SW 1271 (cell line): ENCODE measurements around the gene WDR45B.
"Not testable (repeated sequence)": the region's sequence is repeated elsewhere in the genome, so short reads cannot be mapped to it uniquely, and the experiment has no call there.

Source experiments
- DNase-seq, 2 experiments: peaks; one replicate each; lab custom pipeline; 2025; lab: John Stamatoyannopoulos, UW

The WDR45B gene

GRCh38 chr17:82582709-82583108 lies 65.5 kb downstream of the WDR45B start:
- DNase-seq, result no peak

DNA sequence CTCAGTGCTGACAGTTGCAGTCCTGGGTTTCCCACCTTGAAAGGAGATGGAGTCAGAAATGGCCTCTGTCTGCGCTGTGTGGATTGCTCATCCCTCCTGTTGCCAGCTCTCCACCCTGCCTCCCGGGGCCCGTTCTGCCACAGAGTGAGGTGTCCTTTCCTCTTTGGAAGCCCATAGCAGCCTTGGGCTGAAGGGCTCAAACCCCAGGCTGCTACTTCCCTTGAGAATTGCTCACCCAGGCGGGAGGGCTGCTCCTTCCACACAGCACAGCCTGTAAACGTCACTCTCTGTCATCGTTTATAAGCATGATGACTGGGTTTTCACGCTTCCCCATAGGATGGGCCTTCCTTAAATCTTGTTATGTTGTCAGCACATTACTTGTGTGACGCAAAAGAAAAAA lies 66.0 kb downstream of the WDR45B start:
- no peak for DNase-seq

GRCh38 chr17:82579969-82580368 lies 68.3 kb downstream of the WDR45B start:
- not testable (repeated sequence) for DNase-seq

- no peak for DNase-seq
These were observed 70.9 kb downstream of the WDR45B start for GRCh38 chr17:82577300-82577699.

GRCh38 chr17:82575581-82576221 lies 72.5 kb downstream of the WDR45B start:
- not testable (repeated sequence) for DNase-seq

DNA sequence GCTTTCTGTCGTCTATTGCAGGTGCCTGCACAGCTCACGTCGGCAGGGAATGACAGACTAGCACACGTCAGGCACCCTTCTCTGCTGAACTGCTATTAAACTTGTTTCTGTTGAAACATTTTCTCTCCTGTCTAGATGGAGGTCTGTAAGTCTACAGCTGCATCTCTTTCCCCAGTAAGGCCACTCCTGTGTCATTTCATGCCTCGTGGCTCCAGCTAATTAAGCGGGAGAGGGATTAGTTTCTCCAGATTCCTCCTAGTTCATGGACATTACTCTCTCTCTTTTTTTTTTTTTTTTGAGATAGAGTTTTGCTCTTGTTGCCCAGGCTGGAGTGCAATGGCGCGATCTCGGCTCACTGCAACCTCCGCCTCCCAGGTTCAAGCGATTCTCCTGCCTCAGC lies 74.2 kb downstream of the WDR45B start:
- DNase-seq, result no peak

DNA sequence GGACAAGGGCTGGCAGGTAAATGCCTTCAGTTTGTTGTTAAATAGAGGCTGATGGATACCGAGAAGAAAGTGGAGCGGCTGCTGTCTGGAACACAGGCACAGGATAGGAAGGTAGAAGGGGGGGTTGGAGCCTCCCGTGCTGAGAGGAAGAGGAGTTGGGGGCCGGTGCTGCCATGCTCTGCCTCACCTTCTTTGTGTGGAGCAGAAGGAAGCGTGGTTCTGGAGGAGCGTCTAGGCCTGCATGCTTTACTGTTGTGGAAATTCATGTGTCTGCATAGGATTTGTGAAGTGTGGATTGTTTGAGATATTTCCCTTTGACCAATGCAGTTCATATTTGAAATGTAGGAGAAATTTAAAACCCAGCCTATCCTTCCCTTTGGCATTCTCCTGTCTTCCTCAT lies 76.4 kb downstream of the WDR45B start:
- no peak for DNase-seq

GRCh38 chr17:82570277-82570676 lies 78.0 kb downstream of the WDR45B start:
- no peak for DNase-seq

DNA sequence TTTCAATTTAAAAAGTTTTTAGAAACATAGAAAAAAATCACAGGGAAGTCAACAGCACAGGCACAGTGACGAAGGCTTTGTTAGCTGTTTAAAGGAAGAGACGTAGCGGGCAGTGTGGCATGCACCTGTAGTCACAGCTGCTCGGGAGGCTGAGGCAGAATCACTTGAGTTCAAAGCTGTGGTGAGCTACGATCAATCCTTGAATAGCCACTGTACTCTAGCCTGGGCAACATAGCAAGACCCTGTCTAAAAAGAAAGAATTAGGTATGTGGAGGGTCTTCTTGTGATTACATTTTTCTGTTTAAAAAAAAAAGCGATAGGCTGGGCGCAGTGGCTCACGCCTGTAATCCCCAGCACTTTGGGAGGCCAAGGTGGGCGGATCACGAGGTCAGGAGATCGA lies 78.6 kb downstream of the WDR45B start:
- no peak for DNase-seq

DNA sequence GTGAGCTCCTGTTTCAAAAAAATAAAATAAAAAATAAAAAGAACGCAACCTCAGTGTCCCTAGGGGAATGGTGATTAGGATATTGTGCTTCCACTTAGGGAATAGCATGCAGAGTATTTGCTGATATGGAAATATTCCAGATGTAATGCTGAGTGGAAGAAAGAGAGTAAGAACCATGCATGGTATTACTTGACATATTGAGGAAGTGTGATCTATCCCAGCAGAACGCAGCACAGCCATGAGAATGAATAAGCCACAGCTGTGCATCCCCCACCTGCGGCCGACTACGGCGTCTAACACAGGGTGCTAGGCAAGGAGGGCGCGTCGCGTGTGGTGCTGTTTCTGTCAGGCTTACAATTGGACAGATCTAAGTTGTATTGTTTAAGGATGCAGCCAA lies 79.2 kb downstream of the WDR45B start:
- no peak for DNase-seq

- no peak for DNase-seq
These were observed 81.0 kb downstream of the WDR45B start for GRCh38 chr17:82567286-82567685.

DNA sequence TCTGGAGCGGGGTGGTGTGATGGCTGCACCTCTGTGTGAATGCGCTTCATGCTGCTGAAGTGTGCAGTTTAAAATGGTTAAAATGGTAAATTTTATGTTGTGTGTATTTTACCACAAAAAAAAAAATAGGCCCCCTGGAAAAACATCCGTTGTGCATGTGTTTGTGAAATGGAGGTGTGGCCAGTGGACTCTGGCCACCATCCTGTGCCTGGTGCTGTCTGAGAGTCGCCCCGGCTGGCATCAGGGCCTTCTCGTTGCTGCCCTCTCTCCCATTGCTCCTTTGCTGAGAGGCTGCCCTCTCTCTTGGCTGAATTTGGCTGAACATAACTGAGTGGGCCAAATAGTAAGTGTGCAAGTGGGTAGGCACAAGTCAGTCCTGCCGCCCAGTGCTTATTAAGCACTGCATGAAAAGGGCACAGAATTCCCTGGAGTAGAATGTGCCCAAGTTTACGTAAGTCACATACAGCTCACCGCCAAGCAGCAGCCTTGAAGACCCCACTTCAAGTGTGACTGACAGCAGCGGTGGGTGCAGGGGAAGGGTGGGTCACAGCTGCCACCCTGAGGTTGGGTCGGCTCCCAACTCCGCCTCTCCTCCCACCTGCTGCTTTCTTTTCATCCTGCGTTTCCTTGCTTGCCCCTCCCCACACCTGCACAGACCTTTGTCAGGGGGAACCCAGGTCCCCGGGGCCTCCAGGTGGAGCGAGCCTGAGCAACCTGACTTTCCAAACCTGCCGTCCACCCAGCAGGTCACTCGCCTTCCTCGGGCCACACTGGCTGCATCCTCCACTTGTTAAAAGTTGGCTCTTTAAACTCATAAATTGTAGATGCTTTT lies 81.9 kb downstream of the WDR45B start:
- no peak for DNase-seq

GRCh38 chr17:82565551-82565950 lies 82.7 kb downstream of the WDR45B start:
- no peak for DNase-seq
